H1 (cell line): ENCODE measurements around the gene OXA1L. TPM values are rescaled to one million over a fixed set of nuclear protein-coding genes. Genes with fewer than 3 reads are reported as not detected.

Source experiments
- ASH2L ChIP-seq: fragments of 200-600, 300-600 bp; sonication (generic); IDR thresholded peaks from one replicate; pipeline ENCODE4 v1.7.1; 2017; ENCODE audit warnings: low read length
- CHD2 ChIP-seq: IDR thresholded peaks from 2 replicates; pipeline ENCODE4 v1.6.1; 2012; ENCODE audit warnings: low read length, improper control_type of control experiment
- EP300 ChIP-seq, 2 experiments: IDR thresholded peaks; 1 replicate in 1 of 2; 2 replicates in 1 of 2; pipeline ENCODE4 v1.6.1; 2011 to 2012; ENCODE audit warnings: low read depth in 2 of 2, low read length in 2 of 2, mild to moderate bottlenecking in 2 of 2, borderline replicate concordance in 1 of 2, inconsistent platforms in 1 of 2, moderate library complexity in 1 of 2
- JUN ChIP-seq: IDR thresholded peaks from 2 replicates; pipeline ENCODE4 v1.6.1; 2011; ENCODE audit warnings: low read depth, mild to moderate bottlenecking, improper control_type of control experiment, low read length
- KDM4A ChIP-seq: IDR thresholded peaks from one replicate; pipeline ENCODE4 v1.7.1; 2012; ENCODE audit warnings: low read depth, mild to moderate bottlenecking, moderate library complexity, low read length, inconsistent platforms; ENCODE audit not compliant: severe bottlenecking
- POLR2A ChIP-seq, 2 experiments: IDR thresholded peaks; 1 replicate in 1 of 2; 2 replicates in 1 of 2; pipeline ENCODE4 v1.6.1; 2011; ENCODE audit warnings: low read depth in 2 of 2, low read length in 2 of 2, mild to moderate bottlenecking in 2 of 2; ENCODE audit errors: control extremely low read depth in 1 of 2
- POLR2AphosphoS5 ChIP-seq: IDR thresholded peaks from 2 replicates; pipeline ENCODE4 v1.6.1; 2011; ENCODE audit warnings: low read depth, low read length
- SIX5 ChIP-seq: IDR thresholded peaks from 2 replicates; pipeline ENCODE4 v1.6.1; 2011; ENCODE audit warnings: mild to moderate bottlenecking, low read depth, low read length
- SP4 ChIP-seq: IDR thresholded peaks from 2 replicates; pipeline ENCODE4 v1.6.1; 2012; ENCODE audit warnings: low read length, inconsistent platforms
- TAF7 ChIP-seq: optimal IDR thresholded peaks from 2 replicates; pipeline ENCODE3; 2011; ENCODE audit warnings: low read depth, mild to moderate bottlenecking, inconsistent platforms, low read length, moderate library complexity, borderline replicate concordance
- polyA plus RNA-seq, 7 experiments: library from polyadenylated mRNA; depleted of rRNA in 3 of 7; stranded (reverse) in 5 of 7; unstranded in 2 of 7; fragments of >200 nt in 5 of 7; fragments of 200-250 nt in 2 of 7; gene quantifications; 1 replicate in 5 of 7; 2 replicates in 1 of 7; 4 replicates in 1 of 7; pipeline versions ENCODE4 v1.2.1 to v1.2.3, GENCODE V29; 2011 to 2013; ENCODE audit warnings: missing spikeins in 2 of 7, mixed read lengths in 2 of 7
- total RNA-seq: library from RNA; stranded (reverse); fragmentation: NEBNext Ultra II Directional; extraction: Animal tissue kit (Norgen Biotek cat#: 25700); gene quantifications from 2 replicates; pipeline ENCODE4 v1.2.1, GENCODE V29; 2021
- TF ChIP-seq, protein P1 (sequence below): fragments of 300-600 bp; sonication (generic); IDR thresholded peaks from 2 replicates; pipeline ENCODE4 v1.7.1; 2012; ENCODE audit warnings: low read length, moderate library complexity, mild to moderate bottlenecking, inconsistent platforms; ENCODE audit not compliant: insufficient replicate concordance

OXA1L gene
- total and polyA plus RNA-seq, 2 of the 8 experiments (the other 6 are each of a cell fraction or from before 2014, with no cell fraction given), result 125 to 199 TPM

DNA sequence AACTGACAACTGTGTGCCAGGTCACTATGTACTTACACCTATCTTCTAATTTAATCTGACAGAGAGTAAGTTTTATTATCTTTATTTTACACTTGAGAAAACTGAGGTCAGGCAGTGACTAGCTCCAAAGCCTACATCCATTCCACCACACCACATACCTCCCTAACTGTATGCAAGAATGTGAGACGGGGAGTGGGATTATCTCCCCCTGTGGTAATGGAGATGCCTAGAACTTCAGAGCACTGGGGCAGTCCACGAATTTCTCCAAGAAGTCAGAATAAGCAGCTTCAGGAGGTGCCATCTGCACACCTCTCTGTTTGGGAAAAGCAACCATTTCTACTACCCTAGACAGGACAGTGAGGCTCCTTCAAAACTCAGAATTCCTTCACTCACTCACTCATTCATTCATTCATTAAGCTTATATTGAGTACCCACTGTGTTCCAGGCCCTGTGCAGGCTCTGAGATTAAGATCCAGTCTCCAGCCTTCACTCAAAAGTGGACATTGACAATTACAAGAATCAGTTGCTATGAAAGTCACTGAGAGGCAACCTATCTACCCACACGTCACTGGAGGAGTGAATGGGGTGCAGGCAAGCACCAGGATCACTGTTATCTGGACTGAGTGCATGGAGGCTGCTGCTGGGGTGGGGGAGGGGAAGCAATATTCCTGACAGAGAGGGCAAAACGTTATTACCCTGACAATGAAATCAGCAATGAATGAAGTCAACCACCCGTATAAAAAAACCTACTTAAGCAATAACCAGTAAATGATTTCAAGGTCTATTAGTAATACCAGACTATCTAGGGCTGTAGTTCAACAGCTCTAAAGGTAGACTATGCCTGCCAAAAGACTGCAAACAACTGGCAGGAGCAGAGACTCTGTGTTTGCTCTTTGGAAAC, 30.8 kb downstream of the OXA1L start (continued):
- TF ChIP-seq TAF7 (no peak), SP4 (no peak), SIX5 (no peak), POLR2AphosphoS5 (no peak), POLR2A (IDR thresholded peaks at IDR 0.05; ENCODE audit: control extremely low read depth in 1 of 2, low read depth in 2 of 2, low read length in 2 of 2) (no peak), JUN (no peak), KDM4A (no peak), CHD2 (no peak), ASH2L (no peak), EP300 (IDR thresholded peaks at IDR 0.05; ENCODE audit: borderline replicate concordance in 1 of 2, low read depth in 2 of 2, low read length in 2 of 2) (no peak)
- TF ChIP-seq, protein P1, sequence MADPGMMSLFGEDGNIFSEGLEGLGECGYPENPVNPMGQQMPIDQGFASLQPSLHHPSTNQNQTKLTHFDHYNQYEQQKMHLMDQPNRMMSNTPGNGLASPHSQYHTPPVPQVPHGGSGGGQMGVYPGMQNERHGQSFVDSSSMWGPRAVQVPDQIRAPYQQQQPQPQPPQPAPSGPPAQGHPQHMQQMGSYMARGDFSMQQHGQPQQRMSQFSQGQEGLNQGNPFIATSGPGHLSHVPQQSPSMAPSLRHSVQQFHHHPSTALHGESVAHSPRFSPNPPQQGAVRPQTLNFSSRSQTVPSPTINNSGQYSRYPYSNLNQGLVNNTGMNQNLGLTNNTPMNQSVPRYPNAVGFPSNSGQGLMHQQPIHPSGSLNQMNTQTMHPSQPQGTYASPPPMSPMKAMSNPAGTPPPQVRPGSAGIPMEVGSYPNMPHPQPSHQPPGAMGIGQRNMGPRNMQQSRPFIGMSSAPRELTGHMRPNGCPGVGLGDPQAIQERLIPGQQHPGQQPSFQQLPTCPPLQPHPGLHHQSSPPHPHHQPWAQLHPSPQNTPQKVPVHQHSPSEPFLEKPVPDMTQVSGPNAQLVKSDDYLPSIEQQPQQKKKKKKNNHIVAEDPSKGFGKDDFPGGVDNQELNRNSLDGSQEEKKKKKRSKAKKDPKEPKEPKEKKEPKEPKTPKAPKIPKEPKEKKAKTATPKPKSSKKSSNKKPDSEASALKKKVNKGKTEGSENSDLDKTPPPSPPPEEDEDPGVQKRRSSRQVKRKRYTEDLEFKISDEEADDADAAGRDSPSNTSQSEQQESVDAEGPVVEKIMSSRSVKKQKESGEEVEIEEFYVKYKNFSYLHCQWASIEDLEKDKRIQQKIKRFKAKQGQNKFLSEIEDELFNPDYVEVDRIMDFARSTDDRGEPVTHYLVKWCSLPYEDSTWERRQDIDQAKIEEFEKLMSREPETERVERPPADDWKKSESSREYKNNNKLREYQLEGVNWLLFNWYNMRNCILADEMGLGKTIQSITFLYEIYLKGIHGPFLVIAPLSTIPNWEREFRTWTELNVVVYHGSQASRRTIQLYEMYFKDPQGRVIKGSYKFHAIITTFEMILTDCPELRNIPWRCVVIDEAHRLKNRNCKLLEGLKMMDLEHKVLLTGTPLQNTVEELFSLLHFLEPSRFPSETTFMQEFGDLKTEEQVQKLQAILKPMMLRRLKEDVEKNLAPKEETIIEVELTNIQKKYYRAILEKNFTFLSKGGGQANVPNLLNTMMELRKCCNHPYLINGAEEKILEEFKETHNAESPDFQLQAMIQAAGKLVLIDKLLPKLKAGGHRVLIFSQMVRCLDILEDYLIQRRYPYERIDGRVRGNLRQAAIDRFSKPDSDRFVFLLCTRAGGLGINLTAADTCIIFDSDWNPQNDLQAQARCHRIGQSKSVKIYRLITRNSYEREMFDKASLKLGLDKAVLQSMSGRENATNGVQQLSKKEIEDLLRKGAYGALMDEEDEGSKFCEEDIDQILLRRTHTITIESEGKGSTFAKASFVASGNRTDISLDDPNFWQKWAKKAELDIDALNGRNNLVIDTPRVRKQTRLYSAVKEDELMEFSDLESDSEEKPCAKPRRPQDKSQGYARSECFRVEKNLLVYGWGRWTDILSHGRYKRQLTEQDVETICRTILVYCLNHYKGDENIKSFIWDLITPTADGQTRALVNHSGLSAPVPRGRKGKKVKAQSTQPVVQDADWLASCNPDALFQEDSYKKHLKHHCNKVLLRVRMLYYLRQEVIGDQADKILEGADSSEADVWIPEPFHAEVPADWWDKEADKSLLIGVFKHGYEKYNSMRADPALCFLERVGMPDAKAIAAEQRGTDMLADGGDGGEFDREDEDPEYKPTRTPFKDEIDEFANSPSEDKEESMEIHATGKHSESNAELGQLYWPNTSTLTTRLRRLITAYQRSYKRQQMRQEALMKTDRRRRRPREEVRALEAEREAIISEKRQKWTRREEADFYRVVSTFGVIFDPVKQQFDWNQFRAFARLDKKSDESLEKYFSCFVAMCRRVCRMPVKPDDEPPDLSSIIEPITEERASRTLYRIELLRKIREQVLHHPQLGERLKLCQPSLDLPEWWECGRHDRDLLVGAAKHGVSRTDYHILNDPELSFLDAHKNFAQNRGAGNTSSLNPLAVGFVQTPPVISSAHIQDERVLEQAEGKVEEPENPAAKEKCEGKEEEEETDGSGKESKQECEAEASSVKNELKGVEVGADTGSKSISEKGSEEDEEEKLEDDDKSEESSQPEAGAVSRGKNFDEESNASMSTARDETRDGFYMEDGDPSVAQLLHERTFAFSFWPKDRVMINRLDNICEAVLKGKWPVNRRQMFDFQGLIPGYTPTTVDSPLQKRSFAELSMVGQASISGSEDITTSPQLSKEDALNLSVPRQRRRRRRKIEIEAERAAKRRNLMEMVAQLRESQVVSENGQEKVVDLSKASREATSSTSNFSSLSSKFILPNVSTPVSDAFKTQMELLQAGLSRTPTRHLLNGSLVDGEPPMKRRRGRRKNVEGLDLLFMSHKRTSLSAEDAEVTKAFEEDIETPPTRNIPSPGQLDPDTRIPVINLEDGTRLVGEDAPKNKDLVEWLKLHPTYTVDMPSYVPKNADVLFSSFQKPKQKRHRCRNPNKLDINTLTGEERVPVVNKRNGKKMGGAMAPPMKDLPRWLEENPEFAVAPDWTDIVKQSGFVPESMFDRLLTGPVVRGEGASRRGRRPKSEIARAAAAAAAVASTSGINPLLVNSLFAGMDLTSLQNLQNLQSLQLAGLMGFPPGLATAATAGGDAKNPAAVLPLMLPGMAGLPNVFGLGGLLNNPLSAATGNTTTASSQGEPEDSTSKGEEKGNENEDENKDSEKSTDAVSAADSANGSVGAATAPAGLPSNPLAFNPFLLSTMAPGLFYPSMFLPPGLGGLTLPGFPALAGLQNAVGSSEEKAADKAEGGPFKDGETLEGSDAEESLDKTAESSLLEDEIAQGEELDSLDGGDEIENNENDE, result no peak
